IMR-90 (cell line): ENCODE measurements around the gene ZNF273. TPM values are rescaled to one million over a fixed set of nuclear protein-coding genes. Genes with fewer than 3 reads are reported as not detected.

Experiments used
- ATAC-seq: fragments of 200-7000 bp; cut with Tn5 transposase; 2 replicates; pipeline ENCODE4 v1.9.1; 2020; ENCODE audit warnings: low read depth, mild to moderate bottlenecking, moderate library complexity
- BruUV-seq: library from RNA; stranded (reverse); fragments of 400-500 nt; replicated peaks from 2 replicates; lab custom pipeline; 2021; lab: Mats Ljungman, UMichigan
- CTCF ChIA-PET: fragments of 300-600 bp; formaldehyde crosslinking; extraction: SDS; loops from one replicate; lab custom pipeline; 2021; ENCODE audit warnings: antibody characterized with exemption; lab: Yijun Ruan, JAX
- POLR2A ChIA-PET: fragments of 300-600 bp; sonication (Branson Sonifier 250); formaldehyde crosslinking; loops from one replicate; lab custom pipeline; 2022; ENCODE audit warnings: antibody characterized with exemption; ENCODE audit not compliant: unreplicated experiment; lab: Charles Lee
- DNase-seq: peaks from one replicate; pipeline ENCODE4 v3.0.0; 2013
- H2AFZ ChIP-seq: replicated peaks from 2 replicates; pipeline ENCODE3; 2013; ENCODE audit warnings: low read length, mild to moderate bottlenecking; ENCODE audit not compliant: poor library complexity
- H2AK5ac ChIP-seq: 2 replicates; pipeline ENCODE4 v1.6.1; 2013; ENCODE audit warnings: low read depth, low read length, inconsistent platforms
- H2AK9ac ChIP-seq: replicated peaks from 2 replicates; pipeline ENCODE3; 2013; ENCODE audit warnings: mild to moderate bottlenecking, low read depth, low read length, moderate library complexity; ENCODE audit not compliant: poor library complexity
- H2BK120ac ChIP-seq: 2 replicates; pipeline ENCODE4 v1.6.1; 2013; ENCODE audit warnings: low read depth, low read length, inconsistent platforms
- H2BK15ac ChIP-seq: 3 replicates; pipeline ENCODE4 v1.6.1; 2013; ENCODE audit warnings: low read depth, low read length, inconsistent platforms
- H2BK20ac ChIP-seq: 2 replicates; pipeline ENCODE4 v1.6.1; 2013; ENCODE audit warnings: low read depth, mild to moderate bottlenecking, inconsistent platforms, low read length, moderate library complexity
- H2BK5ac ChIP-seq: 2 replicates; pipeline ENCODE4 v1.6.1; 2013; ENCODE audit warnings: mild to moderate bottlenecking, low read depth, low read length, inconsistent platforms; ENCODE audit not compliant: poor library complexity, severe bottlenecking
- H3K14ac ChIP-seq: replicated peaks from 2 replicates; pipeline ENCODE4 v1.6.1; 2013; ENCODE audit warnings: low read depth, low read length, inconsistent platforms
- H3K18ac ChIP-seq: 2 replicates; pipeline ENCODE4 v1.6.1; 2013; ENCODE audit warnings: low read depth, low read length, control low read depth
- H3K23ac ChIP-seq: 2 replicates; pipeline ENCODE4 v1.6.1; 2013; ENCODE audit warnings: low read depth, low read length, inconsistent platforms
- H3K27ac ChIP-seq: 2 replicates; pipeline ENCODE4 v1.5.1; 2013; ENCODE audit warnings: mild to moderate bottlenecking, control low read depth, low read length; ENCODE audit not compliant: insufficient read depth
- H3K27me3 ChIP-seq: 2 replicates; pipeline ENCODE4 v1.6.1; 2013; ENCODE audit warnings: low read length; ENCODE audit not compliant: control insufficient read depth, insufficient read depth
- H3K36me3 ChIP-seq: 2 replicates; pipeline ENCODE4 v1.6.1; 2013; ENCODE audit warnings: low read length, mixed read lengths; ENCODE audit not compliant: control insufficient read depth, insufficient read depth
- H3K4ac ChIP-seq: 2 replicates; pipeline ENCODE4 v1.6.1; 2013; ENCODE audit warnings: low read depth, low read length, inconsistent platforms
- H3K4me1 ChIP-seq: 2 replicates; pipeline ENCODE4 v1.6.1; 2013; ENCODE audit warnings: low read length, mixed read lengths; ENCODE audit not compliant: control insufficient read depth, insufficient read depth
- H3K4me2 ChIP-seq: 2 replicates; pipeline ENCODE4 v1.6.1; 2013; ENCODE audit warnings: low read depth, mild to moderate bottlenecking, control low read depth, low read length, moderate library complexity
- H3K4me3 ChIP-seq: 2 replicates; pipeline ENCODE4 v1.5.1; 2013; ENCODE audit warnings: low read depth, mild to moderate bottlenecking, control low read depth, low read length, moderate library complexity; ENCODE audit not compliant: insufficient read depth
- H3K56ac ChIP-seq: 2 replicates; pipeline ENCODE4 v1.6.1; 2013; ENCODE audit warnings: low read length, inconsistent platforms; ENCODE audit not compliant: insufficient read depth; ENCODE audit errors: extremely low read depth
- H3K79me1 ChIP-seq, 2 experiments: 2 replicates each; pipeline ENCODE4 v1.6.1; 2013; ENCODE audit warnings: low read length in 2 of 2, inconsistent platforms in 1 of 2, low read depth in 1 of 2
- H3K9ac ChIP-seq: 2 replicates; pipeline ENCODE4 v1.6.1; 2013; ENCODE audit warnings: low read depth, low read length, control low read depth
- H3K9me1 ChIP-seq: 2 replicates; pipeline ENCODE4 v1.6.1; 2013; ENCODE audit warnings: low read length, inconsistent platforms; ENCODE audit not compliant: insufficient read depth
- H3K9me3 ChIP-seq: 2 replicates; pipeline ENCODE4 v1.6.1; 2013; ENCODE audit warnings: low read length; ENCODE audit not compliant: control insufficient read depth, insufficient read depth
- H4K20me1 ChIP-seq: 2 replicates; pipeline ENCODE4 v1.6.1; 2013; ENCODE audit warnings: low read length, inconsistent platforms; ENCODE audit not compliant: insufficient read depth
- H4K5ac ChIP-seq: 2 replicates; pipeline ENCODE4 v1.6.1; 2013; ENCODE audit warnings: mild to moderate bottlenecking, low read depth, low read length, control low read depth
- H4K8ac ChIP-seq, 2 experiments: 2 replicates each; pipeline ENCODE4 v1.6.1; 2013; ENCODE audit warnings: low read depth in 2 of 2, low read length in 2 of 2, control low read depth in 1 of 2, inconsistent platforms in 1 of 2
- H4K91ac ChIP-seq: 2 replicates; pipeline ENCODE4 v1.6.1; 2013; ENCODE audit warnings: low read depth, low read length, inconsistent platforms; ENCODE audit not compliant: insufficient read depth
- BHLHE40 ChIP-seq: fragments of 150-350 bp; IDR thresholded peaks from 2 replicates; pipeline ENCODE4 v1.6.1; 2016; ENCODE audit warnings: mild to moderate bottlenecking, low read depth, low read length
- CEBPB ChIP-seq: IDR thresholded peaks from 2 replicates; pipeline ENCODE4 v1.6.1; 2012; ENCODE audit warnings: low read depth, low read length, improper control_type of control experiment
- CHD1 ChIP-seq: IDR thresholded peaks from 2 replicates; pipeline ENCODE4 v1.6.1; 2012; ENCODE audit warnings: low read depth, low read length, improper control_type of control experiment
- FOS ChIP-seq: fragments of 150-350 bp; IDR thresholded peaks from 2 replicates; pipeline ENCODE4 v1.6.1; 2016; ENCODE audit warnings: low read depth, low read length
- MAFK ChIP-seq: IDR thresholded peaks from 2 replicates; pipeline ENCODE4 v1.6.1; 2012; ENCODE audit warnings: low read depth, low read length, improper control_type of control experiment
- MAZ ChIP-seq: IDR thresholded peaks from 2 replicates; pipeline ENCODE4 v1.6.1; 2012; ENCODE audit warnings: low read depth, mild to moderate bottlenecking, low read length, improper control_type of control experiment, moderate library complexity, borderline replicate concordance
- MXI1 ChIP-seq: IDR thresholded peaks from 2 replicates; pipeline ENCODE4 v1.6.1; 2012; ENCODE audit warnings: low read depth, mild to moderate bottlenecking, low read length, moderate library complexity, borderline replicate concordance
- NFE2L2 ChIP-seq: fragments of 150-350 bp; IDR thresholded peaks from 2 replicates; pipeline ENCODE4 v1.6.1; 2016; ENCODE audit warnings: low read depth, mild to moderate bottlenecking, low read length
- POLR2A ChIP-seq: IDR thresholded peaks from 2 replicates; pipeline ENCODE4 v1.6.1; 2012; ENCODE audit warnings: mild to moderate bottlenecking, low read depth, low read length
- RAD21 ChIP-seq: IDR thresholded peaks from 2 replicates; pipeline ENCODE4 v1.6.1; 2012; ENCODE audit warnings: low read length, improper control_type of control experiment
- RCOR1 ChIP-seq: IDR thresholded peaks from 2 replicates; pipeline ENCODE4 v1.6.1; 2012; ENCODE audit warnings: mild to moderate bottlenecking, low read length, improper control_type of control experiment; ENCODE audit not compliant: insufficient replicate concordance
- RFX5 ChIP-seq: IDR thresholded peaks from 2 replicates; pipeline ENCODE4 v1.8.0; 2012; ENCODE audit warnings: low read depth, mild to moderate bottlenecking, low read length, moderate library complexity
- SMC3 ChIP-seq: fragments of 150-350 bp; IDR thresholded peaks from 2 replicates; pipeline ENCODE4 v1.6.1; 2016; ENCODE audit warnings: low read depth, mild to moderate bottlenecking, antibody characterized with exemption, low read length, moderate library complexity
- dilution Hi-C: fragments of 300-500 bp; cut with HindIII; formaldehyde crosslinking; loops from one replicate; pipeline ENCODE4 v1.14.3; 2018; ENCODE audit warnings: low sequenced_read_pairs; ENCODE audit not compliant: unreplicated experiment
- in situ Hi-C: fragments of 300-500 bp; cut with MboI; formaldehyde crosslinking; loops from 3 replicates; pipeline ENCODE4 v1.14.3; 2019; ENCODE audit warnings: low sequenced_read_pairs, inconsistent platforms, mixed read lengths
- intact Hi-C: fragments of 100-400 bp; cut with micrococcal nuclease; formaldehyde crosslinking; loops from 2 replicates; pipeline ENCODE4 v1.10.0; 2022
- polyA plus RNA-seq, 3 experiments: library from polyadenylated mRNA; depleted of rRNA; stranded (reverse); fragments of >200 nt; gene quantifications; 2 replicates each; pipeline ENCODE4 v1.2.3, GENCODE V29; 2012; ENCODE audit warnings: low replicate concordance in 1 of 3
- total RNA-seq: library from RNA; depleted of rRNA; stranded (reverse); fragments of >200 nt; gene quantifications from 2 replicates; pipeline ENCODE4 v1.2.3, GENCODE V29; 2012
- TF ChIP-seq, protein P1 (sequence below): conservative IDR thresholded peaks from 2 replicates; pipeline ENCODE4 v1.5.1; 2012; ENCODE audit warnings: mild to moderate bottlenecking, low read depth, low read length, improper control_type of control experiment
- TF ChIP-seq, protein P2 (sequence below): fragments of 150-350 bp; IDR thresholded peaks from 2 replicates; pipeline ENCODE4 v1.6.1; 2017; ENCODE audit warnings: mild to moderate bottlenecking, antibody characterized with exemption, low read length, low read depth
- TF ChIP-seq, protein P3 (sequence below): fragments of 150-350 bp; IDR thresholded peaks from 2 replicates; pipeline ENCODE4 v1.6.1; 2016; ENCODE audit warnings: low read depth, mild to moderate bottlenecking, low read length, moderate library complexity, borderline replicate concordance

ZNF273 gene
- total and polyA plus RNA-seq, 2 of the 4 experiments (the other 2 are of a cell fraction): 1.5 to 2.7 TPM

DNA sequence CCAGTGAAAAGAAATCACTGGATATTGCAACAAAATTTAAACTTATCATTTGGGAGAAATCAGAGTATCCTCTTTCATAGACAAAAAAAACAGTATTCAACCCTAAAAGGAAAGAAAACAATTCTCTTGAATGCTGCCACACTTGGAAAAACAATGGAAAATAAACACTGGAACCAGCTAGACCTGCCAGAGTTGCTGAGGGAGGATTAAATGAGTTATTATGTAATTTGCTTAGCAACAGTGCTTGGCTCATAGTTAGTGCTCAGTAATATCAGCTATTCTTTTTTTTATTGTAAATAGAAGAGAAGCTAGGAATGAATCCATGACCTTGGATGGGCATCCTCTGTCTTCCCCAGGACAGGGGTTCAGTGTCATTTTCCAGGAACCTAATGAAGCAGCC, 11.0 kb upstream of the ZNF273 start:
- Histone ChIP-seq H3K4me2 (no peak overlapping the region), H2BK20ac (no peak overlapping the region), H3K27me3 (peaks cover 42% of the 10 kb centered on the region), H4K20me1 (no peaks in the 10 kb centered on the region), H3K4ac (no peak overlapping the region), H2BK120ac (no peak overlapping the region), H2AK5ac (no peak overlapping the region), H3K9me3 (no peaks in the 10 kb centered on the region; the same call in 1 of the 2 replicates), H3K9ac (no peak overlapping the region), H4K8ac (no peak overlapping the region), H3K79me1 (no peaks in the 10 kb centered on the region), H2AK9ac (no peak overlapping the region), H3K36me3 (no peaks in the 10 kb centered on the region), H2BK15ac (no peak overlapping the region), H3K14ac (no peak overlapping the region), H3K23ac (no peak overlapping the region), H2BK5ac (no peak overlapping the region), H3K4me3 (no peak overlapping the region), H3K4me1 (no peaks in the 10 kb centered on the region; the same call in 1 of the 2 replicates), H3K18ac (no peak overlapping the region), H2AFZ (no peak overlapping the region), H3K9me1 (no peaks in the 10 kb centered on the region), H3K56ac (no peak overlapping the region), H4K91ac (no peak overlapping the region), H4K5ac (no peak overlapping the region), H3K27ac (no peak overlapping the region)
- BruUV-seq: no TSS peak
- dilution Hi-C loops (no loop called here), in situ Hi-C loops (no loop called here), intact Hi-C loops (no loop called here)
- ChIA-PET POLR2A (no interaction called here), CTCF (no interaction called here)
- TF ChIP-seq NFE2L2 (no peak), RFX5 (no peak), POLR2A (no peak), FOS (no peak), RAD21 (no peak), MAFK (no peak), SMC3 (no peak), MAZ (no peak), CHD1 (no peak), CEBPB (no peak), BHLHE40 (no peak), RCOR1 (no peak), MXI1 (no peak)
- TF ChIP-seq, protein P1, sequence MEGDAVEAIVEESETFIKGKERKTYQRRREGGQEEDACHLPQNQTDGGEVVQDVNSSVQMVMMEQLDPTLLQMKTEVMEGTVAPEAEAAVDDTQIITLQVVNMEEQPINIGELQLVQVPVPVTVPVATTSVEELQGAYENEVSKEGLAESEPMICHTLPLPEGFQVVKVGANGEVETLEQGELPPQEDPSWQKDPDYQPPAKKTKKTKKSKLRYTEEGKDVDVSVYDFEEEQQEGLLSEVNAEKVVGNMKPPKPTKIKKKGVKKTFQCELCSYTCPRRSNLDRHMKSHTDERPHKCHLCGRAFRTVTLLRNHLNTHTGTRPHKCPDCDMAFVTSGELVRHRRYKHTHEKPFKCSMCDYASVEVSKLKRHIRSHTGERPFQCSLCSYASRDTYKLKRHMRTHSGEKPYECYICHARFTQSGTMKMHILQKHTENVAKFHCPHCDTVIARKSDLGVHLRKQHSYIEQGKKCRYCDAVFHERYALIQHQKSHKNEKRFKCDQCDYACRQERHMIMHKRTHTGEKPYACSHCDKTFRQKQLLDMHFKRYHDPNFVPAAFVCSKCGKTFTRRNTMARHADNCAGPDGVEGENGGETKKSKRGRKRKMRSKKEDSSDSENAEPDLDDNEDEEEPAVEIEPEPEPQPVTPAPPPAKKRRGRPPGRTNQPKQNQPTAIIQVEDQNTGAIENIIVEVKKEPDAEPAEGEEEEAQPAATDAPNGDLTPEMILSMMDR: no peak
- TF ChIP-seq, protein P2, sequence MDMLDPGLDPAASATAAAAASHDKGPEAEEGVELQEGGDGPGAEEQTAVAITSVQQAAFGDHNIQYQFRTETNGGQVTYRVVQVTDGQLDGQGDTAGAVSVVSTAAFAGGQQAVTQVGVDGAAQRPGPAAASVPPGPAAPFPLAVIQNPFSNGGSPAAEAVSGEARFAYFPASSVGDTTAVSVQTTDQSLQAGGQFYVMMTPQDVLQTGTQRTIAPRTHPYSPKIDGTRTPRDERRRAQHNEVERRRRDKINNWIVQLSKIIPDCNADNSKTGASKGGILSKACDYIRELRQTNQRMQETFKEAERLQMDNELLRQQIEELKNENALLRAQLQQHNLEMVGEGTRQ: no peak
- TF ChIP-seq, protein P3, sequence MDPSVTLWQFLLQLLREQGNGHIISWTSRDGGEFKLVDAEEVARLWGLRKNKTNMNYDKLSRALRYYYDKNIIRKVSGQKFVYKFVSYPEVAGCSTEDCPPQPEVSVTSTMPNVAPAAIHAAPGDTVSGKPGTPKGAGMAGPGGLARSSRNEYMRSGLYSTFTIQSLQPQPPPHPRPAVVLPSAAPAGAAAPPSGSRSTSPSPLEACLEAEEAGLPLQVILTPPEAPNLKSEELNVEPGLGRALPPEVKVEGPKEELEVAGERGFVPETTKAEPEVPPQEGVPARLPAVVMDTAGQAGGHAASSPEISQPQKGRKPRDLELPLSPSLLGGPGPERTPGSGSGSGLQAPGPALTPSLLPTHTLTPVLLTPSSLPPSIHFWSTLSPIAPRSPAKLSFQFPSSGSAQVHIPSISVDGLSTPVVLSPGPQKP: no peak
- DNase-seq (no peak), ATAC-seq (no peak)
